KOPT-K1 (cell line): Measurements from ENCODE around the gene COG6.

ENCODE experiments used
- H3K27ac ChIP-seq: fragments of 200-600 bp; sonication (generic); 2 replicates; pipeline ENCODE4 v1.5.1; 2016; ENCODE audit warnings: antibody characterized with exemption, mild to moderate bottlenecking, low read depth, low read length; ENCODE audit not compliant: poor library complexity, severe bottlenecking
- H3K36me3 ChIP-seq: fragments of 200-600 bp; sonication (generic); 2 replicates; pipeline ENCODE4 v1.5.1; 2017; ENCODE audit warnings: antibody characterized with exemption, mild to moderate bottlenecking, low read length, moderate library complexity; ENCODE audit not compliant: insufficient read depth
- H3K9me3 ChIP-seq: fragments of 200-600 bp; sonication (generic); 2 replicates; pipeline ENCODE4 v1.5.1; 2017; ENCODE audit warnings: antibody characterized with exemption, low read length, mild to moderate bottlenecking; ENCODE audit not compliant: insufficient read depth, poor library complexity, severe bottlenecking

COG6 gene

GRCh38 chr13:39663508-39663907 lies 8.0 kb downstream of the COG6 start:
- peaks cover 12% of the 10 kb centered on the region for H3K36me3 ChIP-seq
- H3K9me3 ChIP-seq: no peaks in the 10 kb centered on the region
- no peak overlapping the region for H3K27ac ChIP-seq

GRCh38 chr13:39663958-39664357 lies 8.5 kb downstream of the COG6 start:
- Histone ChIP-seq H3K36me3 (peaks cover 12% of the 10 kb centered on the region), H3K27ac (no peak overlapping the region)

GRCh38 chr13:39665763-39666162 lies 10.3 kb downstream of the COG6 start:
- peaks cover 12% of the 10 kb centered on the region for H3K36me3 ChIP-seq
- H3K9me3 ChIP-seq: no peaks in the 10 kb centered on the region
- H3K27ac ChIP-seq: no peak overlapping the region

More at GRCh38 chr13:39663958-39664357, 8.5 kb downstream of the COG6 start:
- H3K9me3 ChIP-seq: no peaks in the 10 kb centered on the region

- Histone ChIP-seq H3K36me3 (peaks cover 6% of the 10 kb centered on the region; the same call in 1 of the 2 replicates), H3K27ac (no peak overlapping the region), H3K9me3 (no peaks in the 10 kb centered on the region)
Observed at GRCh38 chr13:39670445-39670844, 15.0 kb downstream of the COG6 start.

GRCh38 chr13:39672378-39673132 lies 17.1 kb downstream of the COG6 start:
- Histone ChIP-seq H3K27ac (no peak overlapping the region), H3K36me3 (no peaks in the 10 kb centered on the region), H3K9me3 (no peaks in the 10 kb centered on the region)

GRCh38 chr13:39675904-39676303 lies 20.4 kb downstream of the COG6 start:
- no peak overlapping the region for H3K27ac ChIP-seq
- peaks cover 13% of the 10 kb centered on the region for H3K36me3 ChIP-seq
- no peaks in the 10 kb centered on the region for H3K9me3 ChIP-seq

- peaks cover 18% of the 10 kb centered on the region for H3K36me3 ChIP-seq
- no peaks in the 10 kb centered on the region for H3K9me3 ChIP-seq
- H3K27ac ChIP-seq: no peak overlapping the region
Observed at GRCh38 chr13:39676315-39676876, 20.9 kb downstream of the COG6 start.

GRCh38 chr13:39682310-39682709 lies 26.8 kb downstream of the COG6 start:
- Histone ChIP-seq H3K27ac (no peak overlapping the region), H3K36me3 (peaks cover 19% of the 10 kb centered on the region), H3K9me3 (no peaks in the 10 kb centered on the region)

GRCh38 chr13:39682788-39683187 lies 27.3 kb downstream of the COG6 start:
- H3K36me3 ChIP-seq: peaks cover 17% of the 10 kb centered on the region
- H3K27ac ChIP-seq: no peak overlapping the region
- no peaks in the 10 kb centered on the region for H3K9me3 ChIP-seq

- no peaks in the 10 kb centered on the region for H3K9me3 ChIP-seq
- H3K27ac ChIP-seq: no peak overlapping the region
- H3K36me3 ChIP-seq: peaks cover 21% of the 10 kb centered on the region
Observed at GRCh38 chr13:39684531-39685137, 29.2 kb downstream of the COG6 start.

GRCh38 chr13:39685652-39686051 lies 30.2 kb downstream of the COG6 start:
- no peak overlapping the region for H3K27ac ChIP-seq

GRCh38 chr13:39688278-39688677 lies 32.8 kb downstream of the COG6 start:
- Histone ChIP-seq H3K9me3 (no peaks in the 10 kb centered on the region), H3K27ac (no peak overlapping the region), H3K36me3 (0 out of 2 replicates have a peak, but pooled peaks cover 8% of the 10 kb centered on the region)

More at GRCh38 chr13:39685652-39686051, 30.2 kb downstream of the COG6 start:
- H3K36me3 ChIP-seq: peaks cover 16% of the 10 kb centered on the region
- no peaks in the 10 kb centered on the region for H3K9me3 ChIP-seq

- H3K9me3 ChIP-seq: no peaks in the 10 kb centered on the region
- H3K36me3 ChIP-seq: 0 out of 2 replicates have a peak, but pooled peaks cover 8% of the 10 kb centered on the region
- no peak overlapping the region for H3K27ac ChIP-seq
Observed at GRCh38 chr13:39688699-39689405, 33.4 kb downstream of the COG6 start.

GRCh38 chr13:39692660-39693438 lies 37.4 kb downstream of the COG6 start:
- Histone ChIP-seq H3K36me3 (0 out of 2 replicates have a peak, but pooled peaks cover 8% of the 10 kb centered on the region), H3K9me3 (no peaks in the 10 kb centered on the region), H3K27ac (no peak overlapping the region)
